NCI-H146 treated with DMSO at 0.1 percent for 48 hours (cell line): ENCODE results near the gene PPP1R1B.
A peak's percentile ranks its signal among the peaks of the same experiment; 100 is the strongest.

Experiments
- DNase-seq: peaks from one replicate; lab custom pipeline; 2025; ENCODE audit not compliant: unreplicated experiment; lab: John Stamatoyannopoulos, UW

PPP1R1B gene

DNA sequence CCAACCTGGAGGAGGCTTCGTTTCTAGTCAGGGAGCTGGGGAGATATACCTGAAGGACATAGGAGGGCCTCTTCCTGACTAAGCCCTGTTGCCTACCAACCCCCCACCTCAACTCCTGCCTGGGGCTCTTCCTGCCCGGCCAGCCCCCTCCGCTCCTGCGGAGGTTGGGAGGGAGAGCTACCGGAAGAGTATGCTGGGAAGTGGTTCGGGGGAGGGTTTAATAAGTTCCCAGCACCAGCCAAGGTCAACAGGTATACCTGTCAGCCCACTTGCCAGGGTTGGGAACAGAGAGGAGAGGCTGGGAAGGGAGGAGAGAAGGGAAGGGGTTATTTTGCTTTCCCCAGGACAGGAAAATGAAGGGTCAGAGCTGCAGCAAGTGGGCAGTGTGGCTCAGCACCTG lies 4.7 kb downstream of the PPP1R1B start:
- DNase-seq = no peak

DNA sequence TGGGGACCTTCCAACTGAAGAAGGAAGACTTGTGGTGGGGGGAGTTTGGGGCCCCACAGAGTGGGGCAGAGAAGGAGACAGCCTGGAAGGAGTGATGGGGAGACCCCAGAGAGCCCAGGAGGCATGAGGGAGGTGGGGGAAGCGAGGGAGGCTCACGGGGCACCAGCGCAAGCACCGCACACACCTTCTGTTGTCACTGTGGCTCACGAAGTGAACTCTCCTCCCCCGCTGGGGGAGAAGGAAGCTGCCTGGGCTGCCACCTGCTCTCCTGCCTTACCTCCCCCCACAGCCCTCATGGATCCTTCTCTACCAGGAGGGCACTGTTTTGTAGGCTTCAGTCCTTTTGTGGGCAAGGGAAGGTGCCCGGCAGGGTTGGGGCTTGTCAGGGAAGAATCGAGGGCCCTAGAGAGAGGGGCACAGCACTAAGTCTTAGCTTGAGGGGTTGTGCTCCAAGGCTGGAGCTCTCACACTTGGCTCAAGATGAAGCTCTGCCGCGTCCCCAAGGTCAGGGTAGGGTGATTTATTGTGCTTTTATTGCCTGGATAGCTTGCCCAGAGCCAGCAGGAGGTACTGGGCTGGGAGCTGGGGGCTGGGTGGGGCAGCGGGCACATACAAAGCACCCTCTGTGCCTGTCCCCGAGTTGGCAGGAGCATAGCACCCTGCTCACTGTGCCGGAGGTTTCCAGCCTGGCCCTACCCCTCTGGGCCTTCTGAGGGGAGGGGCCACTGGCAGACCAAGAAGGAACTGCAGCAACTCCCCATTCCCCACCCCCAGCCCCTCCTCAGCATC lies 5.6 kb downstream of the PPP1R1B start:
- DNase-seq = no peak

DNA sequence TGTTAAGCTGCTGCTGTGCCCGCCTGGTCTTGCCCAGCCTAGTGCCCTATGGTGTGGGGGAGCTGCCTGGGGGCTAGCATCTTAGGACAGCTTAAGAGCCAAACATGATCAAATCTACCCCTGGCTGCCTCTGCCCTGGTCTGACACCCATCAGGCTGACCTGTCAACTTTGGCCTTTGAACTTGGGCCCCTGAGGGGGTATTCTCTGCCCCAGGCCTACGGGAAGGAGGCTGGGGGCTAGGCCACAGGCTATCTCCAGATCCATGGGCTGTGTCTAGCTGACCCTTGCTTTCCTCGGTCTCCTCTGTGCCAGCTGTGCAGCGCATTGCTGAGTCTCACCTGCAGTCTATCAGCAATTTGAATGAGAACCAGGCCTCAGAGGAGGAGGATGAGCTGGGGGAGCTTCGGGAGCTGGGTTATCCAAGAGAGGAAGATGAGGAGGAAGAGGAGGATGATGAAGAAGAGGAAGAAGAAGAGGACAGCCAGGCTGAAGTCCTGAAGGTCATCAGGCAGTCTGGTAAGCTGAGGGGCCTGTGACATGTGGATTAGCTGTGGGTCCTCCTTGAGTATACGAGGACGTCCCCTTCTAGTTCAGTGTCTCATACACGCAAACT lies 6.9 kb downstream of the PPP1R1B start:
- no peak for DNase-seq

DNA sequence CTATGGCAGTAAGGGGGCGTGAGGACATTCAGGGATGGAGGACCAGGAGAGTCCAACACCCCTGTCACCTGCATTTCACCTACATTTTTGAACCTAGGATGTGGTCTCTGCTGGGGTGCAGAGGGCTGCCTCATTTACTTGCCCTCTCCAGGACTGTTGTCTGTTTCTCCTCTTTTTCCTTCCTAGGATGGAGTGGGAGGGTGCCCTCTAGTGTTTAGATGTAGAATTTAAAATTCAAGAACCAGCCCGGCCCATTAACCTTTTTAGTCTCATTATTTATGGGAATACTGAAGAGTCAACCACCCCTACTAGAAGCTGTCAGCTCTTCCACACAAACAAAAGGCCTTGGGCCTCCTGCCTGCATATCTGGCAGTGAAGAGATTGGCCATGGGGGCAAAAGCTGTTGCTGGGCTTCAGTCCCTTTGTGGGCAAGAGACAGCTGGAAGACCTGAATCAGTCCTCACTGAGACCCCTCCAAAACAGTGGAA lies 7.7 kb downstream of the PPP1R1B start:
- DNase-seq = peak; percentile 26

DNA sequence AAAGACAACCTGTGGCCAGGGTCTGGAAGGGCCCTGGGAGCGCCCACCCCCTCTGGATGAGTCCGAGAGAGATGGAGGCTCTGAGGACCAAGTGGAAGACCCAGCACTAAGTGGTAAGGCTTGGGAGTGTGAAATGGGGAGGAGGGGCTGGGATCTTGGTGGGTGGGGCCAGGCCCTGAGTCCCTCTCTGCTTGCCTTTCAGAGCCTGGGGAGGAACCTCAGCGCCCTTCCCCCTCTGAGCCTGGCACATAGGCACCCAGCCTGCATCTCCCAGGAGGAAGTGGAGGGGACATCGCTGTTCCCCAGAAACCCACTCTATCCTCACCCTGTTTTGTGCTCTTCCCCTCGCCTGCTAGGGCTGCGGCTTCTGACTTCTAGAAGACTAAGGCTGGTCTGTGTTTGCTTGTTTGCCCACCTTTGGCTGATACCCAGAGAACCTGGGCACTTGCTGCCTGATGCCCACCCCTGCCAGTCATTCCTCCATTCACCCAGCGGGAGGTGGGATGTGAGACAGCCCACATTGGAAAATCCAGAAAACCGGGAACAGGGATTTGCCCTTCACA lies 8.9 kb downstream of the PPP1R1B start:
- DNase-seq = no peak

DNA sequence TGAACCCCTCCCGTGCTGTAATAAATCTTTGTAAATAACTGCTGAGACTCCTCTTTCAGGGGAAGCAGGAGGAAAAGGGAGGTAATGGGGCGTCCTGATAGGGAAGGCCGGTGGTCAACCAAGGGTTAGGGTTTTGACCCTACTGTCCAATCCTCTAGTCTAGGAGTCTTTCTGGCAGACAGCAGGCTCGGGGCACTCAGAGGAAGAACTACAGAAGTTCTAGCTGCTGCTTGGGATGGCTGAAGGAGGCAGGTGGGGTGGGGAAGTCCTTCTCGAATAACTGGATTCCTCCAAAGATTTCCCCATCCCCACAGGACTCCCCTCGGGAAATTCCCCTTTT lies 9.8 kb downstream of the PPP1R1B start:
- no peak for DNase-seq

DNA sequence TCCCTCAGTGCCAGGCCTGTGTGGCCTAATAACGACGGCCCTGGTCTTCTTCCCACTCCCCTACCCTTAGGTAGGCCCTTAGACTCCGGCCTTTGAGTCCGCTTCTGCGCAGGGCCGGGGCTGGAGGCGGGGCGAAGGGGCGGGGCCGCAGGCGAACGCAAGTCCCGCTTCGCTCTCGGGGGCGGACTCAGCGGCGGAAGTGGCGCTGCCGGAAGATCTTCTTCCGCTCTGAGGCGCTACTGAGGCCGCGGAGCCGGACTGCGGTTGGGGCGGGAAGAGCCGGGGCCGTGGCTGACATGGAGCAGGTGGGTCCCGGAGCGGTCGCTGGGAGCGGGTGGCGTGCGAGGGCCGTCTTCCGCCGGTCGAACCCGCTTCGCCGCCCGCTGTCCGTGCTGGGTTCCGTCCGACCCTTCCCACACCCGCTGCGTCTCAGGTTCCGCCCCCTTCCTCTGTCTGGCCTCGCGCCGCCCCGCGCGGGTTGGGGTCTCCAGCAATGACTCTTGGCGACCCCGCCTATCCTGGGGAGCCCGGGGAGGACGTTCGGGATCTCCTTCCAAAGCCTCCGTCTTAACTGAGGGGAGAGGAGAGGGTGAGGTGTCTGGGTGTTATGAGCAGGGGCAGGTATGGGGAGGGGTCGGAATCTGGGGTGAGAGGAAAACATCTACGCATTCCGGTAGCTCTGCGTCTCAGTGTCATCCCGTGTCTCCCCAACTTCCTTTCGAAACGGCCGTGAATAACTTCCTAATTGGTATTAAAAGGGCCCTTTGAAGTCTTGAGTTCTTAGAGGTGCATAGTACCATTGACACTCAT lies 10.4 kb downstream of the PPP1R1B start, which contains the start of gene STARD3:
Gene STARD3 (plus strand): TSS at position 218 of the 810 bp plus-strand sequence. CDS start 16,388 bp downstream, outside the sequence.
- peak; percentile 29 for DNase-seq

DNA sequence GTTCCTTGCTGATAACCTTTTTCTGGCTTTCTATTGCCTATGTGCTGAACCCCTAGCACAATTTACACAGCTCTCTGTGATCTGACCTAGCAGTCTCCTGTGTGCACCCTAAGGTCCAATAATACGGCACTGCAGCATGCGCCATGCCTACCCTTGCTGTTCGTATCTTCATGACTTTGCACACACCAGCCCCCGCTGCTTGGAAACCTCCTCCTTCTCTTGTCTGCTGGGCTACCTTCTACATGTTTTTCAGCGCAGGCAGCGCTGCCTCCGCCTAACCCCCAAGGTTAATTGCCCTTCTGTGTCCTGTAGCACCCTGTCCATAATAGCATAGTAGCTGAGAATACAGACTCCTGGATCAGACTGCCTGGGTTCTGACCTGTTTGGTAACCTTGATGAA lies 11.6 kb downstream of the PPP1R1B start:
- DNase-seq = no peak

DNA sequence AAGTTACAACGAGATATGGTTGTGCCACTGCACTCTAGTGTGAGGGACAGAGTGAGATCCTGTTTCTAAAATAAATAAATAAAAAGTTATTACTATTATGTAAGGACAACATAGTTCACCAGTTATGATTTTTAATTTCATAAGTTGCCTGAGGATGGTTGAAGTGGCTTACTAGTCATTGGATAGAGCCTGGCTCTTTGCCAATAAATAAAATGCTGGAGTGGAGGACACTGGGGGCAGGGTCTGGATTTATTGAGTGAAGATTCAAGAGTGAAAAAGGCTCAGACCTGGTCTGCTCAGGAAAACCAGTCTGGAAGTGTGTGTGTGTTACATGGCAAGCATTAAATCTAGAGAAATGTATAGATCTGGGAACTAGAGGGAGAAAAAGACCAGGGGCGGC lies 12.3 kb downstream of the PPP1R1B start:
- DNase-seq = no peak

DNA sequence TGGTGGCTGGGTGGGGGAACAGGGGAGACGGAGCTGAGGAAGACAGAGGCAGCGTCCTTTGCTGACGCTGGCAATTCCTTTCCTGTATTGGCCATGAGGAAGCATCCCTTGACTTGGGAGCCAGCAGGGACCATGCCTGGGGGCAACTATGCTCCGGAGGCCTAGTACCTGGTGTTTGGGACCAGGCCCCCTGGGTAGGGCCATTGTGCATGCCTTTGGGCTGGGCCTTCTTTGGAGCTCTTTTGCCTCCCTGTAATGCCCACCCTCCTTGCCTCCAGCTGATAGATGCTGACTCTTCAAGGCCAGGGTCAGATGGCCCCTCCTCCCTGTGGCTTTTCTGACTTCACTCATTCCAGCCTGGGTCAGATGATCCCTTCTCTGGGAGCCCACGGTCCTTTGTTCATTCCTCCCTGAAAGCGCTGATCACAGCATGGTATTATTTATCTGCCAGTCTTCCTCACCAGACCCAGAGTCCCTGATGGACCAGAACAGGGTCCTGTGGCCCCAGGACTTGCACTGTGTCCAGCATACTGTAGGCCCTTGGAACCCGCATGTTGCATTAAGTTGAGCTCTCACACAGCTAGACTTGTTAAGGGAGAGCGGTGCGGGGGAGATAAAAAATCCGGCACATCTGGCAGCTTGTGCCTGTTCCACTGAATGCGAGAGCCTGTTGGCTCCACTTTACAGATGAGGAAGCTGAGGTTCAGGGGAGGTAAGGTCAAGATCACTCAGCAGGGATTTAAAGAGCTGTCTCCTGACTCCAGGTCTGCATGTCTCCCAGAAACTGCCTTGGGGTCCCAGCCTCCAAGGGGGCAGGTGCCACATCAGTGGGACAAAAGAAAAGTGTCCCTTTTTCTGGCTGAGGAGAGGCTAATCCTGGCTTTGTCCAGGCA lies 13.1 kb downstream of the PPP1R1B start:
- DNase-seq = no peak

DNA sequence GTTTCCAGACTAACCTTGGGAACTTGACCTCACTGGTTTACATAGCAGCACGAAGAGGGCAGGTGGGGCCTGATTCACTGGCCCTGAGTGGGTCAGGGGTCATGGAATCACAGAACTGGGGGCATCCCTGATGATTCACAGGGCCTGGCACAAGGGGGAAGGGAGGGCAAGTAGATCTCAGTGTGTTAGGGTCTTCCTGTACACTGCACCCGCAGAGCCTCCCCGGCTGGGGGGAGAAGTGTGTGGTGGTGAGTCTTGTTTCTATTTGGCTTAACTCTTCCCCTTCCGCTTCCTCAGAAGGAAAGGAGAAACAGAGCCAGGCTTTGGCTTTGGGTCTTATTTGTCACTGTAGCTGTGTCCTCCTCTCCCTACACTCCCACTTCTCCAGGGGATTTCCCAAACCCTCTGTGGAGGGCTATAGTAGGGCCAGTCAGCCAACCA lies 13.9 kb downstream of the PPP1R1B start:
- DNase-seq = no peak

DNA sequence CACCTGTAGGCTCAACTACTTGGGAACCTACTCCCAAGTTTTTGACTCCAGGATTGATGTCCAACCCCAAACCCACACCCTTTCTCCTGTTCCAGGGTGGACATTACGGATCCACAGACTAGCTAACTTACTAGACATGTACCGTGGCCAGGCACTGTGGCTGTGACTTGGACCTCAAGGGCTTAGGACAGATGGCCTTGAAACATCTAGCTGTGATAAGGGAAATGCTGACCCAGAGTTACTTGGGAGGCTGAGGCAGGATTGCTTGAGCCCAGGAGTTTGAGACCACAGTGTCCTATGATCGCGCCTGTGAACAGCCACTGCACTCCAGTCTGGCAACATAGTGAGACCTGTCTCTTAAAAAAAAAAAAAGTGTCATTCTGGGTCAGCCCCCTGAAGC lies 14.3 kb downstream of the PPP1R1B start:
- no peak for DNase-seq

DNA sequence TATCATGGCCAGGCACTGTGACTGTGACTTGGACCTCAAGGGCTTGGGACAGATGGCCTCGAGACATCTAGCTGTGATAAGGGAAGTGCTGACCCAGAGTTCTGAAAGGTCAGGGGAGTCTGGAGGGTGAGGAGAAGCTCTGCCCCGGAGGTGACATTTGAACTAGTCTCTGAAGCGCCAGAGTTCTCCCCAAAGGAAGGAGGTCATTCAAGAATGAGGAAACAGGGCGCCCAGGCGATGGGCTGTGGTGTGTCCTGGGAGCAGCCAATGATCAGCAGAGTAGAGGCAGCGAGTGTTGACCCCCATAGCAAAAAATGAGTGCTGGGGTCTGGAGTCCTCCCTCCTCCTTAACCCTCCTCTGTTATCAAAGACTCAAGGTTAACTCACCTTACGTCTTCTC lies 15.1 kb downstream of the PPP1R1B start:
- DNase-seq = no peak

DNA sequence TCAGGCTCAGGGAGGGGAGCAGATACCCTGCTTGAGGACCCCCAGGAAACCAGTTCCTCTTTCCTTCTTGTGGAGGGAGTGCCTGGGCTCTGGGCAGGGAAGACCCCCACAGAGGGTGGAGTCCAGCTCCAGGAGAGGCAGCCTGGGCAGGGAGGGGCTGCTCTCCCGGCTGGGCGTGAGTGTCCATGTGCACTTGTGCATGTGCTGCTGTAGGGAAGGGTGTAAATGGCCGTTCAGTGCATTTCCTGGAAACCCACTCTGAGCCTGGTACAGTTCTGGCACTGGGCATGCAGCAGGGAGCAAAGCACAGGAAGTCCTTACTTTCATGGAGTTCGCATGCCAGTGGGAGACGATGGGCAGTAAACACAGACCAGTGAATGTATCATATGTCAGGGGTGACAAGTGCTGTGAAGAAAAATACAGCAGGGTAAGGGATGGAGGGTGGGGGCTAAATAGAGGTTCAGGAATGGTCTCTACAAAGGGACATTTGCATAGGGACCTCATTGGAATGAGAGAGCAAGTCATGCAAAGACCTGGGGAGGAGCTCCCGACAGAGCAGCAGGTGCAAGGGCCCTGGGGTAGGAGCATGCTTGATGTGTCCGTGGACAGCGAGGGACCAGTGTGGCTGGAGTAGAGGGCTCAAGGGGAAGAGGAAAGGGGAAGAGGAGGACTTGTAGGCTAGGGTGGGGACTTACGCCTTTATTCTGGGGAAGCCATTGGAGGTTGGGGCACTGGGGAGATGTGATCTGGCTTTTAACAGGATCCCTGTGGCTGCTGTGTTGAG lies 15.7 kb downstream of the PPP1R1B start:
- no peak for DNase-seq

DNA sequence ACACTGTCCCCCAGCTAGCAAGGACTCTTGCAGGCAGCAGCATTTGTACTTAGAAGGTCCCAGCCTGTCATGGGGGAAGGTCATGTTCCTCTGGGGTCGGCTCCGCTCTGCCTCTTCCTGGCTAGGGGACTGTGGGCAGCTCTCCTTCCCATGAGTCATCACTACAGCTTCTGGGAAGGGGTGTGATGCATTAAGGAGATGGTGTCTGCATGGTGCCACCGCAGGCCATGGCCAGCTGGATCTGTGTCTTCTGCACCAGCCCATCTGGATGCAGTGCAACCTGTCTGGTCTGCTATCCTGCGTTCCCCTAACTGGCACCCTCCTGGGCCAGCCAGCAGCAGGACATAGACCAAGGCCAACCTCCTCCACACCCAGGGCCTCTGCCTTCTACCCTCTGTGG lies 16.5 kb downstream of the PPP1R1B start:
- DNase-seq = no peak

DNA sequence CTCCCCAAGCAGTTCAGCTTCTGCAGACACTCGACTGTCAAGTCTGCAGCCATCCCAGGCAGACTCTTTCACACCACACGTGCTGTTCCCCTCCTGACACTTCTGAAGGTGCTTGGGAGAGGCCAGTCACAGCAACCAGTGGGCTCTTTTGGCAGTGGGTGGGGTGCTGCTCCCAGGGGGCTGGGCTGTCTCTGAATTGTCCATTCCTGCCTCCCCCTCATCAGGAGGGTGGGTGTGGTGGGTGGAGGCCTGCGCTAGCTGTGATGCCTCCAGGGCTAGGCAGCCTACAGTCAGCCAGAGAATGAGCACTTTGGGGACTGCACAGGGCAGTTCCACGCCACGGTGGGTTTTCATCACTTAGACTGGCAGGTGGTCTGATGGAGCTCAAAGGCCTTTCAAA lies 20.5 kb downstream of the PPP1R1B start:
- DNase-seq = no peak

DNA sequence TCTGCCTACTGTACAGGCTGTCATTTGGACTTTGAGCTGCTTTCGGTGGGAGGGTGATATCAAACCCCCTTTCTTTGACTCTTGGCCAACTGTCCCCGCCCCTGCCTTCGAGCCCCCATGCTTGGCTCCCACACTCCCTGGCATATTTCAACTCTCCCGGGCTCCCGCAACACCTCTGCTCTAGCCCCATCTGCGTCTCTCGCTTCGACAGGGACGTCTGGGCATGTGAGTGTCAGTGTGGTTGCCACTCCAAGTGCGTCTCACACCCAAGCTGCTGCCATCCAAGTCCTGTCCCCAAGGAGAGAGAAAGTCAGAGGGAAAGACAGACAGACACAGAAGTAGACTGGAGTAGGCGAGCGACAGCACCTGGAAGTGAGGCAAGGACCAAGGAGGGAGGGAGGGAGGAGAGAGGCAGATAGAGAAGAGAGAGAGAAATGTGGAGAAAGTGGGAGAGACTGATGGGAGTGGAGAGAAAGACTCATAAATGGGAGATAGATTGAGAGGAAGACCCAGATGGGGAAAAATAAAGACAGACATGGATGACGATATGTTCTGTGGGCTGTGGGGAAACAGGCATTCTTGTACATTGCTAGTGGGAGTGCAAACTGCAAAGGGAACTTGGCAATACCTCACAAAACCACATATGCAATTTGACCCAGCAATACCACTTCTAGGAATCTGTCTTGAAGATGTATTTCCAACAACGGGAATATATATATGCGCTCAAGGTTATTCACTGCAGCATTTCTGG lies 22.0 kb downstream of the PPP1R1B start:
- DNase-seq = no peak

DNA sequence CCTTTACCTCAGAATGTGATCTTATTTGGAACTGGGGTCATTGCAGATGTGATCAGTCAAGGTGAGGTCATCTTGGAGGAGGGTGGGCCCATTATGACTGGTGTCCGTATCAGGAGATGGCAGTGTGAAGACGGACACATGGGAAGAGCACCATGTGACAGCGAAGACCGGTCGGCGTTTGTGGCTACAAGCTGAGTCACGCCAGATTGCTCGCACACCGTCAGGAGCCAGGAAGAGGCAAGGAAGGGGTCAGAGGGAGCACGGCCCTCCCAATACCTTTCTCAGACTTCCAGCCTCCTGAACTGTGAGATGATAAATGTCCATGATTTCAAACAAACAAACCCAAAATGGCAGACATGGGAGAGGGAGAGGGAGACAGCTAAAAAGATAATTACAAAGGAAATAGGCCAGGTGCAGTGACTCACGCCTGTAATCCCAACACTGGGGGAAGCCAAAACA lies 23.4 kb downstream of the PPP1R1B start:
- DNase-seq = peak; percentile 18
